ENCODE data around the gene ISCU.

DNA sequence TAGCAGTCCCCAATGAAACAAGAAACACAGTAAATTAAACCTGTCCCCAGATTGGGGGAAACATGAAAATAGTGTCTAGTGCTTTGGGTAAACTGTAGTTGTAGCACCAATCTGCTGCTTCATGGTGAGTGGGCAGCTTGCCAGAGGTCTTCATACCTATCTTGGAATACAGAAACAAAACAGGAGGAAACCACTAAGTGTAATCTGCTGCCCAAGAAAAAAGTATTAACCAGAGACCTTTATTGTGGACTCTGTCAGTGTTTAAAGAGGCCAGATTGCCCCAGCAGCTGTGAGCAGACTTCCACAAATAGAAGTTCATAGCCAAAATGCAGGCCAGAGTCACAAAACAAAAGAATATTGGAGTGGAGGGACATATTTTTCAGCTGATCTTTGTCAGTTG, 2.3 kb downstream of the ISCU start:
- TF ChIP-seq POLR2AphosphoS5 (IDR thresholded peaks at IDR 0.05; ENCODE audit: borderline replicate concordance, low read depth, low read length) (no peak), EZH2 (IDR thresholded peaks at IDR 0.05) (no peak)

All from SK-N-MC (cell line).